ENCODE data around the gene ZCCHC24. TPM values are rescaled to one million over a fixed set of nuclear protein-coding genes. Genes with fewer than 3 reads are reported as not detected.
"Not testable (repeated sequence)": the region's sequence is repeated elsewhere in the genome, so short reads cannot be mapped to it uniquely, and the experiment has no call there.

Gene ZCCHC24
- total RNA-seq, 2 experiments from 2014 or later, result 0.98 to 2.2 TPM

- H2AFZ ChIP-seq (ENCODE audit: low read length), result no peak overlapping the region
- ChIA-PET POLR2A (interaction anchor here (0.7 kb wide), 1 partner anchor 23 kb away, joined by 3 read pairs; no protein-coding TSS in a partner anchor), CTCF (ENCODE audit: unreplicated experiment) (interaction anchor here (0.6 kb wide), 1 partner anchor 99 kb away, joined by 3 read pairs; no protein-coding TSS in a partner anchor)
- no peaks in the 10 kb centered on the region; the same call in 1 of the 2 replicates for H4K20me1 ChIP-seq (ENCODE audit: insufficient read depth, low read length)
- H3K36me3 ChIP-seq (ENCODE audit: insufficient read depth, low read length), result no peaks in the 10 kb centered on the region
- H3K9me2 ChIP-seq (ENCODE audit: insufficient read depth, low read length), result no peaks in the 10 kb centered on the region
- intact Hi-C loops (cut with micrococcal nuclease; ENCODE audit: unreplicated experiment), result no loop called here
- TF ChIP-seq EZH2phosphoT487 (IDR thresholded peaks at IDR 0.05; ENCODE audit: borderline replicate concordance, low read depth, low read length), result no peak
- TF ChIP-seq, protein P1, sequence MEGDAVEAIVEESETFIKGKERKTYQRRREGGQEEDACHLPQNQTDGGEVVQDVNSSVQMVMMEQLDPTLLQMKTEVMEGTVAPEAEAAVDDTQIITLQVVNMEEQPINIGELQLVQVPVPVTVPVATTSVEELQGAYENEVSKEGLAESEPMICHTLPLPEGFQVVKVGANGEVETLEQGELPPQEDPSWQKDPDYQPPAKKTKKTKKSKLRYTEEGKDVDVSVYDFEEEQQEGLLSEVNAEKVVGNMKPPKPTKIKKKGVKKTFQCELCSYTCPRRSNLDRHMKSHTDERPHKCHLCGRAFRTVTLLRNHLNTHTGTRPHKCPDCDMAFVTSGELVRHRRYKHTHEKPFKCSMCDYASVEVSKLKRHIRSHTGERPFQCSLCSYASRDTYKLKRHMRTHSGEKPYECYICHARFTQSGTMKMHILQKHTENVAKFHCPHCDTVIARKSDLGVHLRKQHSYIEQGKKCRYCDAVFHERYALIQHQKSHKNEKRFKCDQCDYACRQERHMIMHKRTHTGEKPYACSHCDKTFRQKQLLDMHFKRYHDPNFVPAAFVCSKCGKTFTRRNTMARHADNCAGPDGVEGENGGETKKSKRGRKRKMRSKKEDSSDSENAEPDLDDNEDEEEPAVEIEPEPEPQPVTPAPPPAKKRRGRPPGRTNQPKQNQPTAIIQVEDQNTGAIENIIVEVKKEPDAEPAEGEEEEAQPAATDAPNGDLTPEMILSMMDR (conservative IDR thresholded peaks at IDR 0.05; ENCODE audit: low read length), result no peak
- H3K79me2 ChIP-seq (ENCODE audit: insufficient read depth, low read depth, low read length), result no peaks in the 10 kb centered on the region
- BruUV-seq (replicated peaks), result no TSS peak
- H3K9me3 ChIP-seq (ENCODE audit: low read length), result no peaks in the 10 kb centered on the region
- no peak overlapping the region for H3K4me3 ChIP-seq (ENCODE audit: low read depth, low read length, poor library complexity, severe bottlenecking)
- no peak overlapping the region for H3K27ac ChIP-seq (ENCODE audit: low read depth, low read length, poor library complexity, severe bottlenecking)
- H3K4me1 ChIP-seq (ENCODE audit: insufficient read depth, low read length, poor library complexity, severe bottlenecking), result peaks cover 13% of the 10 kb centered on the region
- no peak for DNase-seq (ENCODE audit: low spot score)
- no peak overlapping the region for H3K4me2 ChIP-seq (ENCODE audit: low read length)
These were observed 2.7 kb upstream of the ZCCHC24 start for GRCh38 chr10:79447911-79448731.

DNA sequence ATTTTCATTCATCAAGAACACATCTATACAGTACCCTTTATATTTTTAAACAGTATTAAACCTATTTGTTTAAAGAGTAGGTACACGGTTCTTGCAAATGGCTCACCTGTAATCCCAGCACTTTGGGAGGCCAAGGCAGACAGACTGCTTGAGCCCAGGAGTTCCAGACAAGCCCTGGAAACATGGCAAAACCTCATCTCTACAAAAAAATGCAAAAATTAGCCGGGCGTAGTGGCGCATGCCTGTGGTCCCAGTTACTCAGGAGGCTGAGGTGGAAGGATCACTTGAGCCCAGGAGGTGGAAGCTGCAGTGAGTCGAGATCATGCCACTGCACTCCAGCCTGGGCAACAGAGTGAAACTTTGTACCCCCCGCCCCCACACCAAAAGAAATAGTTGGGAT, 1.8 kb upstream of the ZCCHC24 start:
- H3K36me3 ChIP-seq (ENCODE audit: insufficient read depth, low read length); POLR2A ChIA-PET; BruUV-seq (replicated peaks); H3K4me2 ChIP-seq (ENCODE audit: low read length); DNase-seq (ENCODE audit: low spot score); H2AFZ ChIP-seq (ENCODE audit: low read length); H3K27ac ChIP-seq (ENCODE audit: low read depth, low read length, poor library complexity, severe bottlenecking); H3K9me2 ChIP-seq (ENCODE audit: insufficient read depth, low read length); H3K79me2 ChIP-seq (ENCODE audit: insufficient read depth, low read depth, low read length); H4K20me1 ChIP-seq (ENCODE audit: insufficient read depth, low read length); CTCF ChIA-PET (ENCODE audit: unreplicated experiment); H3K9me3 ChIP-seq (ENCODE audit: low read length); H3K4me3 ChIP-seq (ENCODE audit: low read depth, low read length, poor library complexity, severe bottlenecking); intact Hi-C loops (cut with micrococcal nuclease; ENCODE audit: unreplicated experiment): not testable (repeated sequence)
- H3K4me1 ChIP-seq (ENCODE audit: insufficient read depth, low read length, poor library complexity, severe bottlenecking), result peaks cover 13% of the 10 kb centered on the region

- ChIA-PET POLR2A (no interaction called here), CTCF (ENCODE audit: unreplicated experiment) (no interaction called here)
- H3K4me1 ChIP-seq (ENCODE audit: insufficient read depth, low read length, poor library complexity, severe bottlenecking), result peaks cover 13% of the 10 kb centered on the region
- H3K79me2 ChIP-seq (ENCODE audit: insufficient read depth, low read depth, low read length), result no peaks in the 10 kb centered on the region
- no peak for TF ChIP-seq EZH2phosphoT487 (IDR thresholded peaks at IDR 0.05; ENCODE audit: borderline replicate concordance, low read depth, low read length)
- TF ChIP-seq, protein P1 (conservative IDR thresholded peaks at IDR 0.05; ENCODE audit: low read length), result no peak
- no peaks in the 10 kb centered on the region for H3K36me3 ChIP-seq (ENCODE audit: insufficient read depth, low read length)
- no peak overlapping the region for H3K27ac ChIP-seq (ENCODE audit: low read depth, low read length, poor library complexity, severe bottlenecking)
- H3K4me3 ChIP-seq (ENCODE audit: low read depth, low read length, poor library complexity, severe bottlenecking), result no peak overlapping the region
- H3K9me2 ChIP-seq (ENCODE audit: insufficient read depth, low read length), result no peaks in the 10 kb centered on the region
- H4K20me1 ChIP-seq (ENCODE audit: insufficient read depth, low read length), result no peaks in the 10 kb centered on the region; the same call in 1 of the 2 replicates
- intact Hi-C loops (cut with micrococcal nuclease; ENCODE audit: unreplicated experiment), result no loop called here
- no peaks in the 10 kb centered on the region for H3K9me3 ChIP-seq (ENCODE audit: low read length)
- no peak for DNase-seq (ENCODE audit: low spot score)
- H2AFZ ChIP-seq (ENCODE audit: low read length), result no peak overlapping the region
- H3K4me2 ChIP-seq (ENCODE audit: low read length), result no peak overlapping the region
- no TSS peak for BruUV-seq (replicated peaks)
These were observed 1.3 kb upstream of the ZCCHC24 start for GRCh38 chr10:79446758-79447084.

Data from OCI-LY7 (cell line).